ENCODE data around the gene DNER. TPM values are rescaled to one million over a fixed set of nuclear protein-coding genes. Genes with fewer than 3 reads are reported as not detected.
A peak's percentile ranks its signal among the peaks of the same experiment; 100 is the strongest.

The DNER gene
- polyA plus RNA-seq, 2 of the 4 experiments (the other 2 are of a cell fraction), result 0.34 to 4.2 TPM

DNA sequence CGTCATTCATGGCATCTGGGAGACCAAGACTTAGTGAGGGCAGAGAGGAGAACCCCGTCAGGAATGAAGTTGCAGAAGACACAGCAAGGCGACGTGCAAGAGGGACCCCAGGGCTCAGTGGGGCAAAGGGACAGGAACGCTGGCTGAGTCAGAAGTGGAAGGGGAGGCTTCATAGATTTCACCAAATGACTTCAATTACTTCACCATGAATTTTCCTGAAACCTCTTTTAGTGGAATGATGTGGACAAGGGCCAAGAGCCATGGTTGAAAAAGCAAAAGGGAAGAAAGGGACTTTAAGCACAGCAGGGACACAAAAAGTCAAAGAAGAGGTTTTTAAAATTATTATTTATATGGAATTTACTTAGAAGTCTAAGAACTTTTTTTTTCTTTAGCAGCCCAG, 301.7 kb downstream of the DNER start:
- FAIRE-seq (no peak), ATAC-seq (no peak)
- WGBS (ENCODE audit: missing lambda C conversion rate), result 91% methylated on average over 5 of the region's 5 CpGs

GRCh38 chr2:229410946-229411345, 303.4 kb downstream of the DNER start:
- Histone ChIP-seq H3K27ac (peak overlapping the region; percentile 51 to 95; a peak in 2 of 6 replicates), H3K4me1 (peaks cover 38% of the 10 kb centered on the region), H3K9me3 (peaks cover 9% of the 10 kb centered on the region; the same call in 1 of the 3 replicates), H3K4me2 (no peak overlapping the region), H3K4me3 (no peak overlapping the region)
- TF ChIP-seq FOXS1 (CRISPR knock-in tag; IDR thresholded peaks at IDR 0.05) (no peak), SMC3 (IDR thresholded peaks at IDR 0.05) (no peak), SREBF2 (IDR thresholded peaks at IDR 0.05) (no peak), RCOR1 (IDR thresholded peaks at IDR 0.05; ENCODE audit: low read depth, low read length) (no peak), KDM1A (IDR thresholded peaks at IDR 0.05; ENCODE audit: low read depth) (no peak), POLR2A (IDR thresholded peaks at IDR 0.05; ENCODE audit: low read length) (no peak), HOXB5 (CRISPR knock-in tag; IDR thresholded peaks at IDR 0.05) (no peak), HES2 (IDR thresholded peaks at IDR 0.05) (no peak), BHLHE40 (IDR thresholded peaks at IDR 0.05; ENCODE audit: low read depth, low read length) (no peak), FOSL2 (IDR thresholded peaks at IDR 0.05) (no peak), FOSL2 (CRISPR knock-in tag; IDR thresholded peaks at IDR 0.05) (no peak), CBX2 (IDR thresholded peaks at IDR 0.05; ENCODE audit: borderline replicate concordance, low read depth) (no peak), NFE2L2 (conservative IDR thresholded peaks at IDR 0.05; ENCODE audit: low read length) (no peak), RAD21 (conservative IDR thresholded peaks at IDR 0.05 in 1 of 2, IDR thresholded peaks at IDR 0.05 in 1 of 2) (no peak)
- ATAC-seq (no peak), FAIRE-seq (no peak), DNase-seq (ENCODE audit: low read depth in 1 of 2, low spot score in 1 of 2) (no peak)
- POLR2A ChIA-PET, result no interaction called here
- 91% methylated on average over 5 of the region's 5 CpGs for WGBS (ENCODE audit: missing lambda C conversion rate)
- CTCF ChIA-PET, result interaction anchor here (0.6 kb wide), 1 partner anchor 73 kb away, joined by 3 read pairs; no protein-coding TSS in a partner anchor

More for the DNA sequence above, 301.7 kb downstream of the DNER start:
- peak overlapping the region; percentile 15 to 61; a peak in 4 of 6 replicates for H3K27ac ChIP-seq
- no peak overlapping the region for H3K4me3 ChIP-seq
- TF ChIP-seq RNF2 (IDR thresholded peaks at IDR 0.05; ENCODE audit: borderline replicate concordance, low read depth) (no peak), RARB (CRISPR knock-in tag; IDR thresholded peaks at IDR 0.05) (no peak), EHF (CRISPR knock-in tag; IDR thresholded peaks at IDR 0.05) (no peak), ZNF302 (CRISPR knock-in tag; IDR thresholded peaks at IDR 0.05) (no peak)
- no peak for DNase-seq (ENCODE audit: low read depth in 1 of 2, low spot score in 1 of 2)
- H3K4me2 ChIP-seq, result no peak overlapping the region
- POLR2A ChIA-PET, result no interaction called here
- peaks cover 9% of the 10 kb centered on the region; the same call in 1 of the 3 replicates for H3K9me3 ChIP-seq
- CTCF ChIA-PET, result no interaction called here
- H3K4me1 ChIP-seq, result peaks cover 25% of the 10 kb centered on the region

DNA sequence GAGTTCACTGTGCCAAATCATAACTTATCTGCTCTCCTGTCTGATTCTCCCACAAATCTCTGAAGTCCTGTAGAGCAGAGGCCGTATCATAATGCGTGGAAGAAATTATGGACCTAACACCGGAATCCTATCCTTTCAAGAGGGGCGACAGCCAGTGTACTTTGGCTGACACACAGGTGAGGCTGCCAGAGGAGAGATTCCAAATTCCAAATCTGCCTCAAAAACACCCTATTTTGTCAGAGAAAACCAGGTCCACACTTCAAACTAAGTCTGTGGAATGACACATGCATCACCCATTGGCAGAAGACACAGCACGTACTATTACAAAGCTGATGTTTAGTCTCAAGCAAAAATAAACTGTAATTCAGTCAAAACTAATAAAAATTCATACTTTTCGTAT, 304.1 kb downstream of the DNER start:
- DNase-seq (ENCODE audit: low read depth in 1 of 2, low spot score in 1 of 2) (no peak), ATAC-seq (no peak), FAIRE-seq (no peak)
- TF ChIP-seq, protein P1, sequence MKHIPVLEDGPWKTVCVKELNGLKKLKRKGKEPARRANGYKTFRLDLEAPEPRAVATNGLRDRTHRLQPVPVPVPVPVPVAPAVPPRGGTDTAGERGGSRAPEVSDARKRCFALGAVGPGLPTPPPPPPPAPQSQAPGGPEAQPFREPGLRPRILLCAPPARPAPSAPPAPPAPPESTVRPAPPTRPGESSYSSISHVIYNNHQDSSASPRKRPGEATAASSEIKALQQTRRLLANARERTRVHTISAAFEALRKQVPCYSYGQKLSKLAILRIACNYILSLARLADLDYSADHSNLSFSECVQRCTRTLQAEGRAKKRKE (CRISPR knock-in tag; IDR thresholded peaks at IDR 0.05; ENCODE audit: low read depth), result no peak
- TF ChIP-seq SMC3 (IDR thresholded peaks at IDR 0.05) (no peak), FOSB (CRISPR knock-in tag; IDR thresholded peaks at IDR 0.05) (no peak), FOSL2 (IDR thresholded peaks at IDR 0.05) (no peak), FOSL2 (CRISPR knock-in tag; IDR thresholded peaks at IDR 0.05) (no peak), ESRRA (IDR thresholded peaks at IDR 0.05; ENCODE audit: borderline replicate concordance, low read length) (no peak), ZNF302 (CRISPR knock-in tag; IDR thresholded peaks at IDR 0.05) (no peak), EHF (CRISPR knock-in tag; IDR thresholded peaks at IDR 0.05) (no peak), ZC3H11A (IDR thresholded peaks at IDR 0.05) (no peak), RNF2 (IDR thresholded peaks at IDR 0.05; ENCODE audit: borderline replicate concordance, low read depth) (no peak), EP300 (IDR thresholded peaks at IDR 0.05) (no peak), CHD4 (IDR thresholded peaks at IDR 0.05; ENCODE audit: borderline replicate concordance) (no peak), SREBF2 (IDR thresholded peaks at IDR 0.05) (no peak), RCOR1 (IDR thresholded peaks at IDR 0.05; ENCODE audit: low read depth, low read length) (no peak), ZSCAN20 (CRISPR knock-in tag; IDR thresholded peaks at IDR 0.05) (no peak), KDM1A (IDR thresholded peaks at IDR 0.05; ENCODE audit: low read depth) (no peak), MAZ (IDR thresholded peaks at IDR 0.05; ENCODE audit: borderline replicate concordance, low read depth, low read length) (no peak), HDAC2 (IDR thresholded peaks at IDR 0.05) (no peak)
- TF ChIP-seq, protein P2, sequence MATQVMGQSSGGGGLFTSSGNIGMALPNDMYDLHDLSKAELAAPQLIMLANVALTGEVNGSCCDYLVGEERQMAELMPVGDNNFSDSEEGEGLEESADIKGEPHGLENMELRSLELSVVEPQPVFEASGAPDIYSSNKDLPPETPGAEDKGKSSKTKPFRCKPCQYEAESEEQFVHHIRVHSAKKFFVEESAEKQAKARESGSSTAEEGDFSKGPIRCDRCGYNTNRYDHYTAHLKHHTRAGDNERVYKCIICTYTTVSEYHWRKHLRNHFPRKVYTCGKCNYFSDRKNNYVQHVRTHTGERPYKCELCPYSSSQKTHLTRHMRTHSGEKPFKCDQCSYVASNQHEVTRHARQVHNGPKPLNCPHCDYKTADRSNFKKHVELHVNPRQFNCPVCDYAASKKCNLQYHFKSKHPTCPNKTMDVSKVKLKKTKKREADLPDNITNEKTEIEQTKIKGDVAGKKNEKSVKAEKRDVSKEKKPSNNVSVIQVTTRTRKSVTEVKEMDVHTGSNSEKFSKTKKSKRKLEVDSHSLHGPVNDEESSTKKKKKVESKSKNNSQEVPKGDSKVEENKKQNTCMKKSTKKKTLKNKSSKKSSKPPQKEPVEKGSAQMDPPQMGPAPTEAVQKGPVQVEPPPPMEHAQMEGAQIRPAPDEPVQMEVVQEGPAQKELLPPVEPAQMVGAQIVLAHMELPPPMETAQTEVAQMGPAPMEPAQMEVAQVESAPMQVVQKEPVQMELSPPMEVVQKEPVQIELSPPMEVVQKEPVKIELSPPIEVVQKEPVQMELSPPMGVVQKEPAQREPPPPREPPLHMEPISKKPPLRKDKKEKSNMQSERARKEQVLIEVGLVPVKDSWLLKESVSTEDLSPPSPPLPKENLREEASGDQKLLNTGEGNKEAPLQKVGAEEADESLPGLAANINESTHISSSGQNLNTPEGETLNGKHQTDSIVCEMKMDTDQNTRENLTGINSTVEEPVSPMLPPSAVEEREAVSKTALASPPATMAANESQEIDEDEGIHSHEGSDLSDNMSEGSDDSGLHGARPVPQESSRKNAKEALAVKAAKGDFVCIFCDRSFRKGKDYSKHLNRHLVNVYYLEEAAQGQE (IDR thresholded peaks at IDR 0.05), result no peak
- Histone ChIP-seq H3K4me2 (no peak overlapping the region), H3K4me3 (no peak overlapping the region), H3K27ac (peak overlapping the region; percentile 92 to 95; a peak in 5 of 6 replicates), H3K4me1 (peaks cover 38% of the 10 kb centered on the region), H3K9me3 (peaks cover 8% of the 10 kb centered on the region; the same call in 1 of the 3 replicates)
- CTCF ChIA-PET, result no interaction called here
- POLR2A ChIA-PET, result no interaction called here
- 97% methylated on average over 6 of the region's 6 CpGs for WGBS (ENCODE audit: missing lambda C conversion rate)
